Transverse colon (tissue), 4 donors: Measurements from ENCODE around the gene OSBPL3. TPM values are rescaled to one million over a fixed set of nuclear protein-coding genes. Genes with fewer than 3 reads are reported as not detected.

Source experiments
- DNase-seq: peaks from one replicate; pipeline ENCODE4 v3.0.0-alpha.2; 2019
- H3K27ac ChIP-seq, 4 donors: fragments of 200-600 bp; sonication (generic); 2 replicates each; pipeline ENCODE4 v1.5.1; 2016 to 2018; ENCODE audit warnings: inconsistent platforms in 4 of 4
- H3K27me3 ChIP-seq: fragments of 200-600 bp; sonication (generic); 2 replicates; pipeline ENCODE4 v1.5.1; 2017; ENCODE audit warnings: inconsistent platforms
- H3K36me3 ChIP-seq, 4 donors: fragments of 200-600 bp; sonication (generic); 2 replicates each; pipeline ENCODE4 v1.5.1; 2017 to 2019; ENCODE audit warnings: inconsistent platforms in 4 of 4
- H3K4me1 ChIP-seq, 4 donors: fragments of 200-600 bp; sonication (generic); 2 replicates each; pipeline ENCODE4 v1.5.1; 2017 to 2020; ENCODE audit warnings: inconsistent platforms in 4 of 4
- H3K4me3 ChIP-seq, 4 donors: fragments of 200-600 bp; sonication (generic); 1 replicate in 1 of 4; 2 replicates in 3 of 4; pipeline versions ENCODE4 v1.5.1 to v1.6.1; 2017 to 2019; ENCODE audit warnings: inconsistent platforms in 4 of 4
- H3K9me3 ChIP-seq, 2 donors: fragments of 200-600 bp; sonication (generic); 2 replicates each; pipeline ENCODE4 v1.5.1; 2017 to 2019; ENCODE audit warnings: inconsistent platforms in 2 of 2
- EP300 ChIP-seq: sonication (generic); formaldehyde crosslinking; IDR thresholded peaks from one replicate; pipeline ENCODE4 v1.6.1; 2017; ENCODE audit warnings: antibody characterized with exemption, low read depth
- POLR2A ChIP-seq: fragments of 450-650 bp; IDR thresholded peaks from one replicate; pipeline ENCODE4 v1.6.1; 2016; ENCODE audit warnings: antibody characterized with exemption, mild to moderate bottlenecking, moderate library complexity
- POLR2AphosphoS5 ChIP-seq, 3 donors: sonication (generic); formaldehyde crosslinking; IDR thresholded peaks; one replicate each; pipeline ENCODE4 v1.6.1; 2016; ENCODE audit warnings: antibody characterized with exemption in 3 of 3
- WGBS, 2 donors: methylation state at CpG; one replicate each; pipeline ENCODE4 v1.1.5; 2018; ENCODE audit warnings: low coverage in 1 of 2; 5-methylcytosine and 5-hydroxymethylcytosine counted together
- in situ Hi-C, 4 donors: fragments of 200-750 bp; cut with MboI; loops; one replicate each; pipeline versions ENCODE4 v1.15.0 to v1.15.1; 2017; ENCODE audit warnings: low sequenced_read_pairs in 3 of 4, low pct_ligation_motif_present in 1 of 4, low pct_unique_long_range_greater_than_20kb in 1 of 4
- intact Hi-C: fragments of 100-400 bp; cut with DNase I; formaldehyde crosslinking; loops from one replicate; pipeline ENCODE4 v1.15.1; 2023; ENCODE audit warnings: low total_unique reads
- total RNA-seq, 4 donors: library from RNA; depleted of rRNA; stranded (reverse); fragments of >200 nt; gene quantifications; one replicate each; pipeline ENCODE4 v1.1.0, GENCODE V29; 2016
- TF ChIP-seq, protein P1 (sequence below), 5 experiments: fragments of 200-600 bp in 3 of 5; fragments of 450-650 bp in 2 of 5; sonication (generic) in 3 of 5; IDR thresholded peaks; 1 replicate in 2 of 5; 2 replicates in 3 of 5; pipeline ENCODE4 v1.5.1; 2016 to 2017; ENCODE audit warnings: antibody characterized with exemption in 5 of 5, inconsistent platforms in 3 of 5, mild to moderate bottlenecking in 2 of 5, moderate library complexity in 1 of 5

OSBPL3 gene
- total RNA-seq, 4 donors from 2014 or later = 6.7 to 20.6 (median 8.0) TPM

- 60 to 73% methylated on average over 1 to 9 of the region's 9 CpGs for WGBS, 2 donors
- in situ Hi-C loops = no loop called here
- no peaks in the 10 kb centered on the region for H3K4me1 ChIP-seq
- TF ChIP-seq POLR2A (no peak), EP300 (no peak), POLR2AphosphoS5 (IDR thresholded peaks at IDR 0.05) (no peak)
- TF ChIP-seq, protein P1, sequence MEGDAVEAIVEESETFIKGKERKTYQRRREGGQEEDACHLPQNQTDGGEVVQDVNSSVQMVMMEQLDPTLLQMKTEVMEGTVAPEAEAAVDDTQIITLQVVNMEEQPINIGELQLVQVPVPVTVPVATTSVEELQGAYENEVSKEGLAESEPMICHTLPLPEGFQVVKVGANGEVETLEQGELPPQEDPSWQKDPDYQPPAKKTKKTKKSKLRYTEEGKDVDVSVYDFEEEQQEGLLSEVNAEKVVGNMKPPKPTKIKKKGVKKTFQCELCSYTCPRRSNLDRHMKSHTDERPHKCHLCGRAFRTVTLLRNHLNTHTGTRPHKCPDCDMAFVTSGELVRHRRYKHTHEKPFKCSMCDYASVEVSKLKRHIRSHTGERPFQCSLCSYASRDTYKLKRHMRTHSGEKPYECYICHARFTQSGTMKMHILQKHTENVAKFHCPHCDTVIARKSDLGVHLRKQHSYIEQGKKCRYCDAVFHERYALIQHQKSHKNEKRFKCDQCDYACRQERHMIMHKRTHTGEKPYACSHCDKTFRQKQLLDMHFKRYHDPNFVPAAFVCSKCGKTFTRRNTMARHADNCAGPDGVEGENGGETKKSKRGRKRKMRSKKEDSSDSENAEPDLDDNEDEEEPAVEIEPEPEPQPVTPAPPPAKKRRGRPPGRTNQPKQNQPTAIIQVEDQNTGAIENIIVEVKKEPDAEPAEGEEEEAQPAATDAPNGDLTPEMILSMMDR (IDR thresholded peaks at IDR 0.05) = no peak
- H3K36me3 ChIP-seq = no peaks in the 10 kb centered on the region
- no peak for DNase-seq
- no peak overlapping the region for H3K27ac ChIP-seq
- H3K27me3 ChIP-seq = no peaks in the 10 kb centered on the region
- intact Hi-C loops = no loop called here
- no peak overlapping the region for H3K4me3 ChIP-seq
- no peaks in the 10 kb centered on the region for H3K9me3 ChIP-seq
Observed at GRCh38 chr7:24793982-24794648, 185.9 kb downstream of the OSBPL3 start.

- DNase-seq = no peak
- Histone ChIP-seq H3K27me3 (no peaks in the 10 kb centered on the region), H3K9me3 (no peaks in the 10 kb centered on the region), H3K27ac (no peak overlapping the region), H3K36me3 (no peaks in the 10 kb centered on the region), H3K4me3 (no peak overlapping the region), H3K4me1 (no peaks in the 10 kb centered on the region)
- in situ Hi-C loops (no loop called here), intact Hi-C loops (no loop called here)
- WGBS, 2 donors = 87 to 94% methylated on average over 9 to 10 of the region's 10 CpGs
- TF ChIP-seq POLR2A (no peak), POLR2AphosphoS5 (IDR thresholded peaks at IDR 0.05) (no peak), EP300 (no peak)
- TF ChIP-seq, protein P1 (IDR thresholded peaks at IDR 0.05) = no peak
Observed at GRCh38 chr7:24788961-24789576, 190.9 kb downstream of the OSBPL3 start.

DNA sequence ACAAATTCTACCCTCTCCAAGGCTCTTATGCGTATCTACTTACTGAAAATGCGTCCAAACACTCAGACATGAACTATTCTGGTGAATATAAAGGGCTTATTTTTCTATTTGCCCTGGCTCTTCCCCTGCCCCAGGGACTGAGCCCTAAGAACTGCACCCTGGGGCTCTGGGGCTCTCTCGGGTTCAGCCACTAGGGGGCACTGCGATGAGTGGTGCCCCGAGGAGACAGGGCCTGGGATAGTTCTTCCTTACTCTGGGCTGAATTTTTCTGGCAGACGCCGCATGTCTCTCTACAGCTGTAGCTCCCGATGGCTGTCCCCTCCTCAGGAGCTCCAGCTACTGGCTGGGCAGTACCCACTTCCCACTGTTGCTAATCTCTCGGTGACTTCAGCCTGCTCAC is 191.9 kb downstream of the OSBPL3 start:
- Histone ChIP-seq H3K27me3 (no peaks in the 10 kb centered on the region), H3K36me3 (no peaks in the 10 kb centered on the region), H3K4me1 (no peaks in the 10 kb centered on the region), H3K27ac (no peak overlapping the region), H3K4me3 (no peak overlapping the region), H3K9me3 (no peaks in the 10 kb centered on the region)
- intact Hi-C loops = no loop called here
- 97 to 98% methylated on average over 8 to 9 of the region's 9 CpGs for WGBS, 2 donors
- no peak for DNase-seq
- TF ChIP-seq POLR2AphosphoS5 (IDR thresholded peaks at IDR 0.05) (no peak), EP300 (no peak), POLR2A (no peak)
- TF ChIP-seq, protein P1 (IDR thresholded peaks at IDR 0.05) = no peak
- in situ Hi-C loops = no loop called here

DNA sequence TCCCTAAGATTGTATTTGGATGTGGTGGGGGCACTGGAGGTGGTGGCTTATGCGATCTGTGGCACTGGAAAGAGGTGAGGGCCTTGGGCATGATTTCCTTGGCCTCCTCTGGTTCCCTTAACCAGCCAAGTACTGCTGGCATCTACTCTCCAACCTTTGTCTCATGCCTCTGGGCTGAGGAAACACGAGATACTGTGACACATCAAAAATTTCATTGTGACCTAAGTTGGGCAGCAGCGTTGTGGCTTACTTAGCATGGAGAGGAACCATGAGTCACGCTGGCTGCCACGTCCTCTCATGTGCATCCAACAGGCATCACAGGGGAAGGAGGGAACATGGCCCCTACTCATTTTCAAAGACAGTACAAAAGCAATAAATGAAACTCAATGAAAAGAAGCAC is 193.0 kb downstream of the OSBPL3 start:
- no peaks in the 10 kb centered on the region for H3K9me3 ChIP-seq
- in situ Hi-C loops (no loop called here), intact Hi-C loops (no loop called here)
- H3K27ac ChIP-seq = no peak overlapping the region
- TF ChIP-seq POLR2A = no peak
- TF ChIP-seq, protein P1 (IDR thresholded peaks at IDR 0.05) = no peak
- TF ChIP-seq EP300 = no peak
- no peak for TF ChIP-seq POLR2AphosphoS5 (IDR thresholded peaks at IDR 0.05)
- no peaks in the 10 kb centered on the region for H3K27me3 ChIP-seq
- no peaks in the 10 kb centered on the region for H3K36me3 ChIP-seq
- WGBS, 2 donors = 73 to 100% methylated on average over 1 to 5 of the region's 5 CpGs
- no peaks in the 10 kb centered on the region for H3K4me1 ChIP-seq
- no peak overlapping the region for H3K4me3 ChIP-seq
- DNase-seq = no peak
